Measurements from ENCODE around the gene MAGEC2. TPM values are rescaled to one million over a fixed set of nuclear protein-coding genes. Genes with fewer than 3 reads are reported as not detected.

MAGEC2 gene
- total RNA-seq, 6 donors from 2014 or later = not detected

- TF ChIP-seq POLR2A (IDR thresholded peaks at IDR 0.05) (no peak), EP300 (IDR thresholded peaks at IDR 0.05) (no peak), CTCF (IDR thresholded peaks at IDR 0.05) (no peak), POLR2AphosphoS5 (IDR thresholded peaks at IDR 0.05) (no peak)
- ATAC-seq (ENCODE audit: low FRiP score in 2 of 2) (peak in 1 of 2 donors; percentile 35), DNase-seq (no peak)
- H3K27ac ChIP-seq = no peak overlapping the region
- WGBS, 2 donors = 57% methylated on average over 5 of the region's 5 CpGs; no CpG with 5 or more reads in 1 of the 2 donors
- H3K27me3 ChIP-seq = no peaks in the 10 kb centered on the region
- no peaks in the 10 kb centered on the region for H3K36me3 ChIP-seq
- no peak overlapping the region for H3K4me3 ChIP-seq
- H3K4me1 ChIP-seq = no peaks in the 10 kb centered on the region
- H3K9me3 ChIP-seq = peaks cover 0 to 5% (median 0%) of the 10 kb centered on the region in 4 donors
Measured at GRCh38 chrX:142249721-142250120, 44.6 kb upstream of the MAGEC2 start.

DNA sequence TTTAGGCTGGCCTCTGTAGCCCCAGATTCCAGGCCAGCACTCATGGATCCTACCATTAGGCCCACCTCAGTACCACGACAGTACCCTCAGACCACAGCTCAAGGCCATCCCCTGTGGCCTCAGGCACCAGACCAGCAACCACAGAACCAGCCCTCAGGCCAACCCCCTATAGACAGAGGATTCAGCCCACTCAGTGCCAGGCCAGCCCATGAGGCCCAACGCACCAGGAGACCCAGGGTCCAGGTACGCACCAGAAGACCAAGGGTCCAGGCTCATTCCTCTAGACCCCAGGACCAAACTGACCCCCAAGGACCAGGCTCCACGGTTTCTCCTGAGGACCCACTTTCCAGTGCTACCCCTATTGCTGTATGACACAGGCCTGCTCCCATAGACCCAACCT is 39.5 kb upstream of the MAGEC2 start:
- peak in 1 of 2 donors; percentile 19 for ATAC-seq (ENCODE audit: low FRiP score in 2 of 2)
- Histone ChIP-seq H3K27me3 (no peaks in the 10 kb centered on the region), H3K36me3 (no peaks in the 10 kb centered on the region), H3K4me1 (no peaks in the 10 kb centered on the region), H3K27ac (no peak overlapping the region), H3K4me3 (no peak overlapping the region), H3K9me3 (peaks cover 0 to under 1% (median 0%) of the 10 kb centered on the region in 4 donors)
- DNase-seq = no peak
- WGBS, 2 donors = 85% methylated on average over 4 of the region's 4 CpGs; no CpG with 5 or more reads in 1 of the 2 donors
- TF ChIP-seq EP300 (IDR thresholded peaks at IDR 0.05) = no peak
- no peak for TF ChIP-seq POLR2A (IDR thresholded peaks at IDR 0.05)
- TF ChIP-seq POLR2AphosphoS5 (IDR thresholded peaks at IDR 0.05) = no peak
- TF ChIP-seq CTCF (IDR thresholded peaks at IDR 0.05) = no peak

- Histone ChIP-seq H3K4me3 (no peak overlapping the region), H3K36me3 (no peaks in the 10 kb centered on the region), H3K27ac (no peak overlapping the region), H3K9me3 (no peaks in the 10 kb centered on the region), H3K27me3 (no peaks in the 10 kb centered on the region), H3K4me1 (no peaks in the 10 kb centered on the region)
- no peak for DNase-seq
- 50 to 76% methylated on average over 1 of the region's 1 CpG for WGBS, 2 donors
- ATAC-seq (ENCODE audit: low FRiP score in 2 of 2) = no peak
- no peak for TF ChIP-seq CTCF (IDR thresholded peaks at IDR 0.05)
- no peak for TF ChIP-seq POLR2AphosphoS5 (IDR thresholded peaks at IDR 0.05)
- TF ChIP-seq EP300 (IDR thresholded peaks at IDR 0.05) = no peak
- no peak for TF ChIP-seq POLR2A (IDR thresholded peaks at IDR 0.05)
Measured at GRCh38 chrX:142238536-142238935, 33.4 kb upstream of the MAGEC2 start.

DNA sequence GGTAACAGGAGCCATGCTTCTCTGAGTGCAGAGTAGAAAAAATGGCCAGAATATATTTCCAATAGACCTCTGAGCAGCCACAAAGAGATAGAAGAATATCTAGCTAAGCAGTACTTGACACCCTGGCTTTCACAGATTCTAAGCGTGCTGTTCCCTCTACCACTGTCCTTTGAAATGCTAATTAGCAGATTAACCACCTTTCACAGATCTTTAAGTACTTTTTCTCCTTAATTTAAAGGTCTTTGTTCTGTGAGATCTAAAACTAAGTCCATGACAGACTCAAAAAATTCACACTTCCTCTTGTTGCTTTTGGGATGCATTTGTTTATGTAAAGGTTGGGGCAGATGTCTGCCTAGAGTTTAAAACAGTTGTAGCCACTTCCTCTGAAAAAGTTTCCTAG is 28.3 kb upstream of the MAGEC2 start:
- Histone ChIP-seq H3K27ac (no peak overlapping the region), H3K4me3 (no peak overlapping the region), H3K9me3 (peaks cover 0 to 5% (median 0%) of the 10 kb centered on the region in 4 donors), H3K27me3 (no peaks in the 10 kb centered on the region), H3K4me1 (no peaks in the 10 kb centered on the region), H3K36me3 (no peaks in the 10 kb centered on the region)
- 30 to 54% methylated on average over 1 of the region's 1 CpG for WGBS, 2 donors
- TF ChIP-seq POLR2A (IDR thresholded peaks at IDR 0.05) = no peak
- no peak for TF ChIP-seq POLR2AphosphoS5 (IDR thresholded peaks at IDR 0.05)
- TF ChIP-seq EP300 (IDR thresholded peaks at IDR 0.05) = no peak
- TF ChIP-seq CTCF (IDR thresholded peaks at IDR 0.05) = no peak
- no peak for ATAC-seq (ENCODE audit: low FRiP score in 2 of 2)
- DNase-seq = no peak

DNA sequence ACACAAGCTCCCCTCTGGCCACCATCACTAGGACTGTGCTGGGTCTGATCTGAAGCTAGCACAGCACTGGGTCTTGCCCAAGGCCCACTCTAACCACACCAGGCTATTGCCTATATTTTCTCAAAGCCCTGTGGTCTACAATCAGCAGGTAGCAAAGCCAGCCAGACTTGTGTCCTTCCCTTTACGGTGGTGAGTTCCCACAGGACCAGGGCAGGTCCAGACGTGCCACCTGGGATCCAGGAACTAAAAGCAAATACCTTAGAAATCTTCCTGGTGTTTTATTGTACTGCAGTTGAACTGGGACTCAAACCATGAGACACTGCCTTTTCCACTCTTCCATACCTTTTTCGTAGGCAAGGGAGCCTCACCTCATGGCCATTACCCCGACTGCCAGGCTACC is 9.0 kb upstream of the MAGEC2 start:
- no peak overlapping the region for H3K4me3 ChIP-seq
- H3K36me3 ChIP-seq = no peaks in the 10 kb centered on the region
- no peak for TF ChIP-seq POLR2A (IDR thresholded peaks at IDR 0.05)
- TF ChIP-seq EP300 (IDR thresholded peaks at IDR 0.05) = no peak
- no peak for TF ChIP-seq POLR2AphosphoS5 (IDR thresholded peaks at IDR 0.05)
- no peak for TF ChIP-seq CTCF (IDR thresholded peaks at IDR 0.05)
- no peak overlapping the region for H3K27ac ChIP-seq
- H3K4me1 ChIP-seq = no peaks in the 10 kb centered on the region
- ATAC-seq (ENCODE audit: low FRiP score in 2 of 2) (no peak), DNase-seq (no peak)
- no peaks in the 10 kb centered on the region for H3K9me3 ChIP-seq
- WGBS, 2 donors = 72 to 94% methylated on average over 2 to 4 of the region's 4 CpGs
- no peaks in the 10 kb centered on the region for H3K27me3 ChIP-seq

All from upper lobe of left lung (tissue), 6 donors.